HEK293T (cell line): Measurements from ENCODE around the gene ELOB.

Experiments
- FOXM1 ChIP-seq: fragments of 450-650 bp; IDR thresholded peaks from 2 replicates; pipeline ENCODE4 v1.6.1; 2017; ENCODE audit warnings: mild to moderate bottlenecking, borderline replicate concordance
- SP1 ChIP-seq: fragments of 450-650 bp; IDR thresholded peaks from 2 replicates; pipeline ENCODE4 v1.6.1; 2017
- ZNF384 ChIP-seq: fragments of 450-650 bp; IDR thresholded peaks from 2 replicates; pipeline ENCODE4 v1.6.1; 2016

- TF ChIP-seq FOXM1 (no peak), SP1 (no peak), ZNF384 (no peak)
Measured at GRCh38 chr16:2792940-2793339, 15.9 kb upstream of the ELOB start.
